ENCODE results near the gene CASS4. TPM values are rescaled to one million over a fixed set of nuclear protein-coding genes. Genes with fewer than 3 reads are reported as not detected.
A peak's percentile ranks its signal among the peaks of the same experiment; 100 is the strongest.

The CASS4 gene
- total RNA-seq, 1 experiment from 2014 or later, result 0.17 TPM

DNA sequence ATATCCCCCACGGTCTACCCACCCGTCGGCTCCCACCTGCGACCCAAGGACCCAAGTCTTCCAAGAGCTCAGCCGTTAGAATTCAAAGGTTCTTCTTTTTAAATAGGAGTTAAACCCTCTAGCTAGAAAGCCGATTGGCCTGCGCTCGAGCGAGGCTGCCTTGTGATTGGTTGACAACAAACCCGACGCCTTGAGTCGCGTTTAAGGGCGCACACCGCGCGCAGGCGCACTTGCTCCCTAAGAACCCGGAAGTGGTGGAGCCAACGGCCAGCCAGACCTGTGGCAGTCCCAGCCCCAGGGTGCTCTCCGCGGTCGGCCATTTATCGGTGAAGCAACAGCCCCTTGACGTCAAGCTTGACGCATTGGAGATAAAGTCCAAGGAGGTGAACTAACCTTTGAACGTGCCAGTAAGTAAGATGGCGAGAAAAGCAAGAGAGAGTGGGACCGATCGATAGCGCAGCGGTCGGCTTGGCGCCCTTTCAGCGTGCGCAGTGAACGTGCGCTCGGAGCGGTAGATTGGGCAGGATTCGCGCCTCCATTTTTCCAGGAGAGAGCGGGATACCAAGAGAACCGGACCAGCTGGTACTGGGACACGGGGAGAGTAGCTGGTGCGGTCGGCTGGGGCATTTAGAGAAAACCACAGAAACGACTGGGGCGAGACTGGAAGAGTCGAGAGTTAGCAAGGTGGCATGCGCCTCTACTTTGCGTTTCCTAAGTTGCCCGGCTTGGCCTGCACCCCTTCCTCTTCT, 19.8 kb upstream of the CASS4 start, which contains the start of the genes AURKA and CSTF1 (continued):
- TF ChIP-seq, protein P1, sequence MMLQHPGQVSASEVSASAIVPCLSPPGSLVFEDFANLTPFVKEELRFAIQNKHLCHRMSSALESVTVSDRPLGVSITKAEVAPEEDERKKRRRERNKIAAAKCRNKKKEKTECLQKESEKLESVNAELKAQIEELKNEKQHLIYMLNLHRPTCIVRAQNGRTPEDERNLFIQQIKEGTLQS (IDR thresholded peaks at IDR 0.05), result no peak
- TF ChIP-seq ELF1 (IDR thresholded peaks at IDR 0.05; ENCODE audit: borderline replicate concordance, low read depth) (peak; percentile 100), CBX3 (IDR thresholded peaks at IDR 0.05; ENCODE audit: low read depth) (peak; percentile 71; the same call in 1 of the 2 replicates), SRF (IDR thresholded peaks at IDR 0.05; ENCODE audit: low read depth) (peak; percentile 92)
- TF ChIP-seq, protein P2, sequence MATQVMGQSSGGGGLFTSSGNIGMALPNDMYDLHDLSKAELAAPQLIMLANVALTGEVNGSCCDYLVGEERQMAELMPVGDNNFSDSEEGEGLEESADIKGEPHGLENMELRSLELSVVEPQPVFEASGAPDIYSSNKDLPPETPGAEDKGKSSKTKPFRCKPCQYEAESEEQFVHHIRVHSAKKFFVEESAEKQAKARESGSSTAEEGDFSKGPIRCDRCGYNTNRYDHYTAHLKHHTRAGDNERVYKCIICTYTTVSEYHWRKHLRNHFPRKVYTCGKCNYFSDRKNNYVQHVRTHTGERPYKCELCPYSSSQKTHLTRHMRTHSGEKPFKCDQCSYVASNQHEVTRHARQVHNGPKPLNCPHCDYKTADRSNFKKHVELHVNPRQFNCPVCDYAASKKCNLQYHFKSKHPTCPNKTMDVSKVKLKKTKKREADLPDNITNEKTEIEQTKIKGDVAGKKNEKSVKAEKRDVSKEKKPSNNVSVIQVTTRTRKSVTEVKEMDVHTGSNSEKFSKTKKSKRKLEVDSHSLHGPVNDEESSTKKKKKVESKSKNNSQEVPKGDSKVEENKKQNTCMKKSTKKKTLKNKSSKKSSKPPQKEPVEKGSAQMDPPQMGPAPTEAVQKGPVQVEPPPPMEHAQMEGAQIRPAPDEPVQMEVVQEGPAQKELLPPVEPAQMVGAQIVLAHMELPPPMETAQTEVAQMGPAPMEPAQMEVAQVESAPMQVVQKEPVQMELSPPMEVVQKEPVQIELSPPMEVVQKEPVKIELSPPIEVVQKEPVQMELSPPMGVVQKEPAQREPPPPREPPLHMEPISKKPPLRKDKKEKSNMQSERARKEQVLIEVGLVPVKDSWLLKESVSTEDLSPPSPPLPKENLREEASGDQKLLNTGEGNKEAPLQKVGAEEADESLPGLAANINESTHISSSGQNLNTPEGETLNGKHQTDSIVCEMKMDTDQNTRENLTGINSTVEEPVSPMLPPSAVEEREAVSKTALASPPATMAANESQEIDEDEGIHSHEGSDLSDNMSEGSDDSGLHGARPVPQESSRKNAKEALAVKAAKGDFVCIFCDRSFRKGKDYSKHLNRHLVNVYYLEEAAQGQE (IDR thresholded peaks at IDR 0.05; ENCODE audit: low read depth), result no peak
- TF ChIP-seq, protein P3, sequence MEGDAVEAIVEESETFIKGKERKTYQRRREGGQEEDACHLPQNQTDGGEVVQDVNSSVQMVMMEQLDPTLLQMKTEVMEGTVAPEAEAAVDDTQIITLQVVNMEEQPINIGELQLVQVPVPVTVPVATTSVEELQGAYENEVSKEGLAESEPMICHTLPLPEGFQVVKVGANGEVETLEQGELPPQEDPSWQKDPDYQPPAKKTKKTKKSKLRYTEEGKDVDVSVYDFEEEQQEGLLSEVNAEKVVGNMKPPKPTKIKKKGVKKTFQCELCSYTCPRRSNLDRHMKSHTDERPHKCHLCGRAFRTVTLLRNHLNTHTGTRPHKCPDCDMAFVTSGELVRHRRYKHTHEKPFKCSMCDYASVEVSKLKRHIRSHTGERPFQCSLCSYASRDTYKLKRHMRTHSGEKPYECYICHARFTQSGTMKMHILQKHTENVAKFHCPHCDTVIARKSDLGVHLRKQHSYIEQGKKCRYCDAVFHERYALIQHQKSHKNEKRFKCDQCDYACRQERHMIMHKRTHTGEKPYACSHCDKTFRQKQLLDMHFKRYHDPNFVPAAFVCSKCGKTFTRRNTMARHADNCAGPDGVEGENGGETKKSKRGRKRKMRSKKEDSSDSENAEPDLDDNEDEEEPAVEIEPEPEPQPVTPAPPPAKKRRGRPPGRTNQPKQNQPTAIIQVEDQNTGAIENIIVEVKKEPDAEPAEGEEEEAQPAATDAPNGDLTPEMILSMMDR (IDR thresholded peaks at IDR 0.05 in 2 of 3, conservative IDR thresholded peaks at IDR 0.05 in 1 of 3; ENCODE audit: borderline replicate concordance in 1 of 3, insufficient read depth in 1 of 3, low read depth in 2 of 3, low read length in 2 of 3), result no peak
- TF ChIP-seq, protein P4, sequence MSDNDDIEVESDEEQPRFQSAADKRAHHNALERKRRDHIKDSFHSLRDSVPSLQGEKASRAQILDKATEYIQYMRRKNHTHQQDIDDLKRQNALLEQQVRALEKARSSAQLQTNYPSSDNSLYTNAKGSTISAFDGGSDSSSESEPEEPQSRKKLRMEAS (IDR thresholded peaks at IDR 0.05), result peak; percentile 87

Measured in HCT116 (cell line).